Sigmoid colon (tissue), 4 donors: ENCODE results near the gene F11.
"Not testable (repeated sequence)": the region's sequence is repeated elsewhere in the genome, so short reads cannot be mapped to it uniquely, and the experiment has no call there.

Experiments
- EP300 ChIP-seq, 4 donors: sonication (generic); formaldehyde crosslinking; IDR thresholded peaks; one replicate each; pipeline ENCODE4 v1.6.1; 2017; ENCODE audit warnings: antibody characterized with exemption in 4 of 4
- POLR2A ChIP-seq, 2 donors: fragments of 450-650 bp; IDR thresholded peaks; one replicate each; pipeline ENCODE4 v1.6.1; 2016; ENCODE audit warnings: antibody characterized with exemption in 2 of 2, mild to moderate bottlenecking in 2 of 2, moderate library complexity in 2 of 2
- POLR2AphosphoS5 ChIP-seq, 4 donors: sonication (generic); formaldehyde crosslinking; IDR thresholded peaks; one replicate each; pipeline ENCODE4 v1.6.1; 2017; ENCODE audit warnings: antibody characterized with exemption in 4 of 4
- TF ChIP-seq, protein P1 (sequence below), 4 experiments: fragments of 450-650 bp in 3 of 4; fragments of 200-600 bp in 1 of 4; IDR thresholded peaks; one replicate each; pipeline ENCODE4 v1.5.1; 2016 to 2019; ENCODE audit warnings: antibody characterized with exemption in 4 of 4, mild to moderate bottlenecking in 3 of 4, moderate library complexity in 2 of 4

DNA sequence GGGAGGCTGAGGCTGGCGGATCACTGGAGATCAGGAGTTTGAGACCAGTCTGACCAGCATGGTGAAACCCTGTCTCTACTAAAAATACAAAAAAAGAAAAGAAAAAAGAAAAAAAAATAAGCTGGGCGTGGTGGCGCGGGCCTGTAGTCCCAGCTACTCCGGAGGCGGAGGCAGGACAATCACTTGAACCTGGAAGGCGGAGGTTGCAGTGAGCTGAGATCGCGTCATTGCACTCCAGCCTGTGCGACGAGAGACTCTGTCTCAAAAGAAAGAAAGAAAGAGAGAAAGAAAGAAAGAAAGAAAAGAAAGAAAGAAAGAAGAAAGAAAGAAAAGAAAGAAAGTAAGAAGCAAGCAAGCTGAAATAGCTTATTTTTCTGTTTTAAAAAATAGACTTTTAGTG, 739 bp upstream of the F11 start:
- TF ChIP-seq, protein P1, sequence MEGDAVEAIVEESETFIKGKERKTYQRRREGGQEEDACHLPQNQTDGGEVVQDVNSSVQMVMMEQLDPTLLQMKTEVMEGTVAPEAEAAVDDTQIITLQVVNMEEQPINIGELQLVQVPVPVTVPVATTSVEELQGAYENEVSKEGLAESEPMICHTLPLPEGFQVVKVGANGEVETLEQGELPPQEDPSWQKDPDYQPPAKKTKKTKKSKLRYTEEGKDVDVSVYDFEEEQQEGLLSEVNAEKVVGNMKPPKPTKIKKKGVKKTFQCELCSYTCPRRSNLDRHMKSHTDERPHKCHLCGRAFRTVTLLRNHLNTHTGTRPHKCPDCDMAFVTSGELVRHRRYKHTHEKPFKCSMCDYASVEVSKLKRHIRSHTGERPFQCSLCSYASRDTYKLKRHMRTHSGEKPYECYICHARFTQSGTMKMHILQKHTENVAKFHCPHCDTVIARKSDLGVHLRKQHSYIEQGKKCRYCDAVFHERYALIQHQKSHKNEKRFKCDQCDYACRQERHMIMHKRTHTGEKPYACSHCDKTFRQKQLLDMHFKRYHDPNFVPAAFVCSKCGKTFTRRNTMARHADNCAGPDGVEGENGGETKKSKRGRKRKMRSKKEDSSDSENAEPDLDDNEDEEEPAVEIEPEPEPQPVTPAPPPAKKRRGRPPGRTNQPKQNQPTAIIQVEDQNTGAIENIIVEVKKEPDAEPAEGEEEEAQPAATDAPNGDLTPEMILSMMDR (IDR thresholded peaks at IDR 0.05) = not testable (repeated sequence)
- TF ChIP-seq POLR2AphosphoS5, EP300, POLR2A (IDR thresholded peaks at IDR 0.05): not testable (repeated sequence)
